Measurements from ENCODE around the gene LRRC23. TPM values are rescaled to one million over a fixed set of nuclear protein-coding genes. Genes with fewer than 3 reads are reported as not detected.

The LRRC23 gene
- 2.8 and 7.1 TPM in 2 replicates for total RNA-seq

GRCh38 chr12:6904280-6905276, at the start of gene LRRC23:
Gene LRRC23 (plus strand): TSS chr12:6904822. CDS start chr12:6905634, 812 bp downstream.

GRCh38 chr12:6867413-6868210, 37.0 kb upstream of the LRRC23 start, which contains the start of gene TPI1:
Gene TPI1 (plus strand): TSS chr12:6867531. CDS start chr12:6867567, 36 bp downstream.

GRCh38 chr12:6873094-6874014, 31.3 kb upstream of the LRRC23 start, which contains the start of gene SPSB2:
Gene SPSB2 (minus strand): TSS chr12:6873303. CDS start chr12:6872901, 402 bp downstream.

GRCh38 chr12:6914246-6914946, 9.8 kb downstream of the LRRC23 start, which contains the start of gene ENO2:
Gene ENO2 (plus strand): TSS chr12:6914580. CDS start chr12:6915833, 1,253 bp downstream.

GRCh38 chr12:6927379-6928021, 22.9 kb downstream of the LRRC23 start, which contains the start of gene ATN1:
Gene ATN1 (plus strand): TSS chr12:6927959. CDS start chr12:6934002, 6,043 bp downstream.

GRCh38 chr12:6943722-6944380, 39.2 kb downstream of the LRRC23 start, which contains the start of the genes C12orf57 and RNU7-1:
Gene C12orf57 (plus strand): TSS chr12:6944022. CDS start chr12:6944122, 100 bp downstream.
Gene RNU7-1 (plus strand): TSS chr12:6943816.

GRCh38 chr12:6950811-6951540, 46.4 kb downstream of the LRRC23 start, which contains the start of gene PTPN6:
Gene PTPN6 (plus strand): TSS chr12:6951356. CDS start chr12:6951513, 157 bp downstream.

Other genes with a start within 250 kb of the LRRC23 start
- 21.2 and 25.4 TPM in 2 replicates for gene ING4, start 241.7 kb upstream of the LRRC23 start, total RNA-seq
- gene ZNF384, start 215.4 kb upstream of the LRRC23 start, total RNA-seq: 14.1 and 27.2 TPM in 2 replicates
- gene PIANP, start 204.0 kb upstream of the LRRC23 start, total RNA-seq: not detected in 2 replicates
- 68.9 and 69.7 TPM in 2 replicates for gene COPS7A, start 180.8 kb upstream of the LRRC23 start, total RNA-seq
- 165 and 177 TPM in 2 replicates for gene MLF2, start 151.7 kb upstream of the LRRC23 start, total RNA-seq
- gene PTMS, start 138.5 kb upstream of the LRRC23 start, total RNA-seq: 164 and 173 TPM in 2 replicates
- 0.13 TPM in 1 of 2 replicates, not detected in the other for gene LAG3, start 132.3 kb upstream of the LRRC23 start, total RNA-seq
- gene CD4, start 115.3 kb upstream of the LRRC23 start, total RNA-seq: not detected in 2 replicates
- gene GPR162, start 83.0 kb upstream of the LRRC23 start, total RNA-seq: 0.30 and 0.80 TPM in 2 replicates
- 7.5 and 8.8 TPM in 2 replicates for gene P3H3, start 76.4 kb upstream of the LRRC23 start, total RNA-seq
- 0.10 and 0.20 TPM in 2 replicates for gene GNB3, start 63.9 kb upstream of the LRRC23 start, total RNA-seq
- gene CDCA3, start 53.5 kb upstream of the LRRC23 start, total RNA-seq: 55.0 and 56.9 TPM in 2 replicates
- gene USP5, start 52.7 kb upstream of the LRRC23 start, total RNA-seq: 80.9 and 87.7 TPM in 2 replicates
- 1,010 and 1,150 TPM in 2 replicates for gene TPI1, start 37.3 kb upstream of the LRRC23 start, total RNA-seq
- 3.2 and 3.9 TPM in 2 replicates for gene SPSB2, start 31.5 kb upstream of the LRRC23 start, total RNA-seq
- gene ENO2, start 9.8 kb downstream of the LRRC23 start, total RNA-seq: 6.2 and 6.9 TPM in 2 replicates
- 12.5 and 17.1 TPM in 2 replicates for gene ATN1, start 23.1 kb downstream of the LRRC23 start, total RNA-seq
- not detected in 2 replicates for gene RNU7-1, start 39.0 kb downstream of the LRRC23 start, total RNA-seq
- 214 and 226 TPM in 2 replicates for gene C12orf57, start 39.2 kb downstream of the LRRC23 start, total RNA-seq
- 1.2 and 5.3 TPM in 2 replicates for gene PTPN6, start 46.5 kb downstream of the LRRC23 start, total RNA-seq
- gene PHB2, start 65.8 kb downstream of the LRRC23 start, total RNA-seq: 293 and 304 TPM in 2 replicates
- 51.5 and 63.6 TPM in 2 replicates for gene EMG1, start 66.1 kb downstream of the LRRC23 start, total RNA-seq
- 25.5 and 28.0 TPM in 2 replicates for gene LPCAT3, start 113.7 kb downstream of the LRRC23 start, total RNA-seq
- 0.27 and 0.79 TPM in 2 replicates for gene C1S, start 155.9 kb downstream of the LRRC23 start, total RNA-seq
- 1.9 and 2.5 TPM in 2 replicates for gene C1R, start 187.6 kb downstream of the LRRC23 start, total RNA-seq
- gene C1RL, start 204.4 kb downstream of the LRRC23 start, total RNA-seq: 9.0 and 15.5 TPM in 2 replicates
- gene RBP5, start 224.1 kb downstream of the LRRC23 start, total RNA-seq: 0.13 TPM in 1 of 2 replicates, not detected in the other
- gene CLSTN3, start 225.5 kb downstream of the LRRC23 start, total RNA-seq: 13.2 and 15.8 TPM in 2 replicates